T-cell (primary cell): ENCODE data around the gene TNS2. TPM values are rescaled to one million over a fixed set of nuclear protein-coding genes. Genes with fewer than 3 reads are reported as not detected.
"Not testable (repeated sequence)": the region's sequence is repeated elsewhere in the genome, so short reads cannot be mapped to it uniquely, and the experiment has no call there.

Experiments used
- ATAC-seq, 4 experiments: fragments of 200-7000 bp in 3 of 4; fragments of 150-1000 bp in 1 of 4; cut with Tn5 transposase; replicated peaks in 1 of 4; 1 replicate in 3 of 4; 2 replicates in 1 of 4; pipeline ENCODE4 v1.10.0; 2021; ENCODE audit warnings: moderate library complexity in 3 of 4, mild to moderate bottlenecking in 2 of 4, moderate number of reproducible peaks in 1 of 4
- CTCF ChIA-PET, 2 donors: fragments of 300-600 bp; sonication (Branson Sonifier 250); formaldehyde crosslinking; loops; one replicate each; lab custom pipeline; 2022; ENCODE audit warnings: antibody characterized with exemption in 2 of 2; lab: Charles Lee
- POLR2A ChIA-PET, 2 donors: fragments of 300-600 bp; sonication (Branson Sonifier 250); formaldehyde crosslinking; loops; one replicate each; lab custom pipeline; 2022; ENCODE audit warnings: antibody characterized with exemption in 2 of 2; lab: Charles Lee
- DNase-seq, 35 experiments: peaks; one replicate each; pipeline versions ENCODE4 v3.0.0 to v3.0.0-alpha.2; 2013 to 2023
- H3K27ac ChIP-seq: one replicate; pipeline ENCODE4 v1.5.1; 2013; ENCODE audit warnings: low read length
- H3K27me3 ChIP-seq, 2 experiments: replicated peaks in 1 of 2; 1 replicate in 1 of 2; 2 replicates in 1 of 2; pipeline versions ENCODE4 v1.6.1 to v1.7.0; 2013; ENCODE audit warnings: low read length in 1 of 2, mixed read lengths in 1 of 2; ENCODE audit not compliant: control insufficient read depth in 2 of 2, insufficient read depth in 2 of 2; ENCODE audit errors: extremely low read depth in 1 of 2
- H3K36me3 ChIP-seq, 2 donors: 1 replicate in 1 of 2; 2 replicates in 1 of 2; pipeline versions ENCODE4 v1.6.1 to v1.7.0; 2013; ENCODE audit warnings: low read length in 1 of 2; ENCODE audit not compliant: control insufficient read depth in 2 of 2, insufficient read depth in 1 of 2; ENCODE audit errors: extremely low read depth in 1 of 2
- H3K4me1 ChIP-seq, 2 experiments: 1 replicate in 1 of 2; 2 replicates in 1 of 2; pipeline versions ENCODE4 v1.6.1 to v1.7.0; 2013; ENCODE audit warnings: low read length in 2 of 2, mixed read lengths in 1 of 2; ENCODE audit not compliant: insufficient read depth in 2 of 2, control insufficient read depth in 1 of 2; ENCODE audit errors: extremely low read depth in 1 of 2
- H3K4me3 ChIP-seq, 2 donors: 1 replicate in 1 of 2; 2 replicates in 1 of 2; pipeline versions ENCODE4 v1.5.1 to v1.7.0; 2013; ENCODE audit warnings: mild to moderate bottlenecking in 2 of 2, low read length in 1 of 2, moderate library complexity in 1 of 2; ENCODE audit not compliant: control insufficient read depth in 1 of 2; ENCODE audit errors: extremely low read depth in 1 of 2
- H3K9me3 ChIP-seq: 2 replicates; pipeline ENCODE4 v1.7.0; 2013
- H3K27ac Mint-ChIP-seq, 2 donors: one replicate each; pipeline ENCODE4 v1.8.0; 2020 to 2021; ENCODE audit warnings: mild to moderate bottlenecking in 2 of 2, mixed read lengths in 2 of 2
- H3K27me3 Mint-ChIP-seq, 2 donors: one replicate each; pipeline ENCODE4 v1.8.0; 2021 to 2022; ENCODE audit warnings: mixed read lengths in 2 of 2
- H3K36me3 Mint-ChIP-seq: one replicate; pipeline ENCODE4 v1.8.0; 2021; ENCODE audit warnings: mixed read lengths
- H3K4me1 Mint-ChIP-seq, 3 donors: one replicate each; pipeline ENCODE4 v1.8.0; 2020 to 2022; ENCODE audit warnings: mixed read lengths in 3 of 3, mild to moderate bottlenecking in 1 of 3
- H3K4me3 Mint-ChIP-seq, 3 donors: one replicate each; pipeline ENCODE4 v1.8.0; 2020 to 2022; ENCODE audit warnings: mild to moderate bottlenecking in 3 of 3, mixed read lengths in 3 of 3, moderate library complexity in 3 of 3
- H3K9me3 Mint-ChIP-seq, 3 donors: one replicate each; pipeline ENCODE4 v1.8.0; 2020 to 2022; ENCODE audit warnings: mixed read lengths in 3 of 3
- WGBS: methylation state at CpG from one replicate; pipeline ENCODE4 v1.1.5; 2013; ENCODE audit warnings: missing lambda C conversion rate; ENCODE audit not compliant: insufficient coverage; 5-methylcytosine and 5-hydroxymethylcytosine counted together
- total RNA-seq, 35 experiments: library from RNA in 6 of 35; stranded (reverse) in 6 of 35; fragments of 120-200 nt in 1 of 35; gene quantifications; one replicate each; pipeline versions ENCODE4 v1.2.1 to v1.2.4 and lab custom pipeline; 2013 to 2026

TNS2 gene
- total RNA-seq, 5 donors from 2014 or later (not counting 1 experiment from before 2014, with no cell fraction given) = 2.5 to 5.1 (median 3.0) TPM

GRCh38 chr12:53006810-53007309 lies 43.0 kb upstream of the TNS2 start:
- H3K4me3 Mint-ChIP-seq = peak overlapping the region; percentile 98 to 100 (median 99)
- 0% methylated on average over 31 of the region's 38 CpGs for WGBS
- ATAC-seq = peak; percentile 21 to 31 (median 30)

GRCh38 chr12:53007343-53007742 lies 42.5 kb upstream of the TNS2 start:
- Histone ChIP-seq H3K9me3 (no peaks in the 10 kb centered on the region), H3K27me3 (no peaks in the 10 kb centered on the region), H3K4me3 (peak overlapping the region; percentile 95 to 100), H3K4me1 (peaks cover 30 to 46% of the 10 kb centered on the region in 2 experiments), H3K36me3 (peaks cover 5 to 8% of the 10 kb centered on the region in 2 donors), H3K27ac (peak overlapping the region; percentile 91)
- H3K4me1 Mint-ChIP-seq = peaks cover 57 to 67% (median 58%) of the 10 kb centered on the region in 3 donors
- ChIA-PET POLR2A (interaction anchor here in 1 of 2 donors (0.6 to 0.8 kb wide), 2 partner anchors 17 to 487 kb away, joined by 3 to 4 read pairs; no protein-coding TSS in a partner anchor), CTCF (no interaction called here)
- ATAC-seq = no peak
- peaks cover 6% of the 10 kb centered on the region for H3K36me3 Mint-ChIP-seq
- no peaks in the 10 kb centered on the region for H3K27me3 Mint-ChIP-seq
- no peaks in the 10 kb centered on the region for H3K9me3 Mint-ChIP-seq
- WGBS = no CpG with 5 or more reads among the region's 4 CpGs
- DNase-seq = no peak
- peak overlapping the region; percentile 98 to 100 (median 99) for H3K4me3 Mint-ChIP-seq
- peak overlapping the region in 1 of 2 donors; percentile 97 for H3K27ac Mint-ChIP-seq

More at GRCh38 chr12:53006810-53007309, 43.0 kb upstream of the TNS2 start:
- peaks cover 30 to 44% of the 10 kb centered on the region in 2 experiments for H3K4me1 ChIP-seq
- peak; percentile 31 to 84 (median 69) for DNase-seq
- peaks cover 5 to 8% of the 10 kb centered on the region in 2 donors for H3K36me3 ChIP-seq
- no peaks in the 10 kb centered on the region for H3K27me3 ChIP-seq
- H3K27me3 Mint-ChIP-seq = no peaks in the 10 kb centered on the region
- H3K9me3 Mint-ChIP-seq = no peaks in the 10 kb centered on the region
- ChIA-PET CTCF (interaction anchor here in 1 of 2 donors (0.6 to 1.2 kb wide), 6 partner anchors 73 to 1617 kb away, joined by 3 to 6 read pairs (median 4); partner anchors contain the start of genes AAAS, SOAT2, SPRYD3 and TARBP2), POLR2A (interaction anchor here in 1 of 2 donors (0.6 kb wide), 2 partner anchors 195 to 487 kb away, joined by 4 to 5 read pairs; no protein-coding TSS in a partner anchor)
- no peaks in the 10 kb centered on the region for H3K9me3 ChIP-seq
- H3K4me1 Mint-ChIP-seq = peaks cover 54 to 63% (median 56%) of the 10 kb centered on the region in 3 donors
- H3K27ac Mint-ChIP-seq = peak overlapping the region; percentile 97 to 98
- H3K4me3 ChIP-seq = peak overlapping the region; percentile 95 to 100
- H3K27ac ChIP-seq = peak overlapping the region; percentile 91
- H3K36me3 Mint-ChIP-seq = peaks cover 4% of the 10 kb centered on the region

DNA sequence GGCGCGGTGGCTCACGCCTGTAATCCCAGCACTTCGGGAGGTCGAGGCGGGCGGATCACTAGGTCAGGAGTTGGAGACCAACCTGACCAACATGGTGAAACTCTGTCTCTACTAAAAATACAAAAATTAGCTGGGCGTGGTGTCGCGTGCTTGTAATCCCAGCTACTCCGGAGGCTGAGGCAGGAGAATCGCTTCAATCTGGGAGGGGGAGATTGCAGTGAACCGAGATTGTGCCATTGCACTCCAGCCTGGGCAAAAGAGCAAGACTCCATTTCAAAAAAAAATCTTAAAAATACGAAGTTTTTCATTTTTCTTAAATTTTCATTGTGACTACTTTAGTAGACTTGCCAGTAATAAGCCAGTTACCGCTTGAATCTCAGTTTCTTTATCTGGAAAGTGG lies 41.1 kb upstream of the TNS2 start:
- DNase-seq, H3K4me3 ChIP-seq, ATAC-seq, H3K27me3 ChIP-seq, POLR2A ChIA-PET, H3K27me3 Mint-ChIP-seq, H3K27ac ChIP-seq, H3K36me3 ChIP-seq, H3K36me3 Mint-ChIP-seq, H3K9me3 Mint-ChIP-seq, H3K9me3 ChIP-seq, CTCF ChIA-PET, H3K27ac Mint-ChIP-seq: not testable (repeated sequence)
- H3K4me1 ChIP-seq = peaks cover 30 to 53% of the 10 kb centered on the region in 2 experiments
- Mint-ChIP-seq H3K4me1 (peaks cover 68 to 77% (median 69%) of the 10 kb centered on the region in 3 donors), H3K4me3 (peak overlapping the region; percentile 98 to 100 (median 99))
- 85% methylated on average over 7 of the region's 15 CpGs for WGBS

DNA sequence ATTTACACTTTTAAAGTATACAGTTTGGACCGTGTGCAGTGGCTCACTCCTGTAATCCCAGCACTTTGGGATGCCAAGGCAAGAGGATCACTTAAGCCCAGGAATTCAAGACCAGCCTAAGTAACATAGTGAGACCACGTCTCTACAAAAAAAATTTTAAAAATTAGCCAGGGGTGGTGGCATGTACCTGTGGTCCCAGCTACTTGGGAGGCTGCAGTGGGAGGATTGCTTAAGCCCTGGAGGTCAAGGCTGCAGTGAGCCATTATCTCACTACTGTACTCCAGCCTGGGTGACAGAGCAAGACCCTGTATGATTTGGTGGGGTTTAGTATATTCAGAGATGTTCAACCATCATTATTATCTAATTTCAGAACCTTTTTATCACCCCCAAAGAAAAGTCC lies 38.9 kb upstream of the TNS2 start:
- Mint-ChIP-seq H3K4me3 (peak overlapping the region in 1 of 3 donors; percentile 100), H3K27ac (no peak overlapping the region)

DNA sequence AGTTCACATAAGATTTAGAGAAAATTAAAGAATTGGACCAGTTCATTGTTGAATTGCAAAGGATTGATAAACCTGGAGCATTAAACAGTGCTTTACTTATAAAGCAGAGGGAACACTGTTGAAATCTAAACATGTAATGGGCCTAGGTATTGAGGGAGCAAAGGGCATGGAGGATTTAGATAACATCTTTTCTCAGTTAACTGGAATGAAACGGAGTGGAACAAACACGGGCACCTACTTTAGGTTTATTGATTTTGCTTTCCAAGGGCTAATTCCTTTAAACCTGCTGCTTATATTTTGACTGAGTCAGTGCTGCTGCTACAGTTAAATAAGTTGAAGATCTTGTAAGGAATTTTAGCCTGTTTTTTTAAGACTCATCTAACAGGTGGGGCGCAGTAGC lies 38.0 kb upstream of the TNS2 start:
- no peak overlapping the region for H3K27ac Mint-ChIP-seq

More for the DNA sequence above, 38.9 kb upstream of the TNS2 start:
- Mint-ChIP-seq H3K27me3 (no peaks in the 10 kb centered on the region), H3K4me1 (peaks cover 77 to 79% (median 77%) of the 10 kb centered on the region in 3 donors), H3K36me3 (peaks cover 9% of the 10 kb centered on the region), H3K9me3 (no peaks in the 10 kb centered on the region)
- no CpG with 5 or more reads among the region's 2 CpGs for WGBS
- Histone ChIP-seq H3K4me3 (no peak overlapping the region), H3K36me3 (peaks cover 5 to 8% of the 10 kb centered on the region in 2 donors), H3K27me3 (no peaks in the 10 kb centered on the region), H3K27ac (no peak overlapping the region), H3K9me3 (no peaks in the 10 kb centered on the region), H3K4me1 (peaks cover 28 to 51% of the 10 kb centered on the region in 2 experiments)
- CTCF ChIA-PET = interaction anchor here in 1 of 2 donors (1.2 kb wide), 1 partner anchor 27 kb away, joined by 3 read pairs; no protein-coding TSS in a partner anchor
- ATAC-seq = no peak
- DNase-seq = no peak
- POLR2A ChIA-PET = interaction anchor here in 1 of 2 donors (0.7 kb wide), 1 partner anchor 253 kb away, joined by 3 read pairs; no protein-coding TSS in a partner anchor

DNA sequence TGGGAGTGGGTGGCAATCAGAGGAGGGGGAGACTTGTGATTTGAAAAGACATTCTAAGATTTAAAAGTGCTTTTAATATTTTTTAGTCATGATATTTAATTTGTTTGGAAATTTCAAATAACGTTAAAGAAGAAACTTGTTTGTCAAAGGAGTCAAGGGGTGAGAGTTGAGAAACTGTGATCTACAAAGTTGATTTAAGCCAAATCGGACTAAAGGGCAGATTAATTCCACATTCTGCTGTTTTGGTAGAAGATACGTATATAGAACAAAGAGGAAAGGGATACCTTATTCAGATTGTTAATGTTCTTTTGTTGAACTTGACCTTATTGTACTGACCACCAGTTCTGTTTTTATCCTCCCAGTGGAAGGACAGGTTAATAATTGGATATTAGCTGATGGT lies 36.9 kb upstream of the TNS2 start:
- Mint-ChIP-seq H3K27me3 (no peaks in the 10 kb centered on the region), H3K27ac (no peak overlapping the region), H3K9me3 (no peaks in the 10 kb centered on the region), H3K4me1 (peaks cover 61 to 68% (median 67%) of the 10 kb centered on the region in 3 donors), H3K36me3 (peaks cover 23% of the 10 kb centered on the region), H3K4me3 (no peak overlapping the region)
- no peak for DNase-seq
- peaks cover 14 to 23% of the 10 kb centered on the region in 2 donors for H3K36me3 ChIP-seq
- no peaks in the 10 kb centered on the region for H3K9me3 ChIP-seq
- H3K27ac ChIP-seq = no peak overlapping the region
- H3K4me1 ChIP-seq = peaks cover 18 to 39% of the 10 kb centered on the region in 2 experiments
- H3K27me3 ChIP-seq = no peaks in the 10 kb centered on the region
- CTCF ChIA-PET = interaction anchor here (0.6 to 0.7 kb wide), 2 partner anchors 195 to 400 kb away, joined by 3 to 4 read pairs; no protein-coding TSS in a partner anchor
- WGBS = 56% methylated on average over 1 of the region's 3 CpGs
- no peak for ATAC-seq
- POLR2A ChIA-PET = no interaction called here
- no peak overlapping the region for H3K4me3 ChIP-seq

More for the DNA sequence above, 38.0 kb upstream of the TNS2 start:
- Mint-ChIP-seq H3K4me3 (no peak overlapping the region), H3K36me3 (peaks cover 13% of the 10 kb centered on the region), H3K9me3 (no peaks in the 10 kb centered on the region), H3K27me3 (no peaks in the 10 kb centered on the region), H3K4me1 (peaks cover 71 to 77% (median 76%) of the 10 kb centered on the region in 3 donors)
- DNase-seq (no peak), ATAC-seq (no peak)
- Histone ChIP-seq H3K9me3 (no peaks in the 10 kb centered on the region), H3K27ac (no peak overlapping the region), H3K27me3 (no peaks in the 10 kb centered on the region), H3K36me3 (peaks cover 8 to 13% of the 10 kb centered on the region in 2 donors), H3K4me1 (peaks cover 28 to 49% of the 10 kb centered on the region in 2 experiments), H3K4me3 (no peak overlapping the region)
- 100% methylated on average over 1 of the region's 3 CpGs for WGBS
- POLR2A ChIA-PET = interaction anchor here in 1 of 2 donors (0.6 to 0.7 kb wide), 2 partner anchors 16 to 25 kb away, joined by 3 to 7 read pairs; no protein-coding TSS in a partner anchor
- CTCF ChIA-PET = no interaction called here
